Mammary epithelial cell (primary cell): ENCODE results near the gene CYP4A11.

Experiments
- EZH2 ChIP-seq: IDR thresholded peaks from 2 replicates; pipeline ENCODE4 v1.6.1; 2012; ENCODE audit warnings: low read length, inconsistent platforms, borderline replicate concordance
- TF ChIP-seq, protein P1 (sequence below), 2 donors: IDR thresholded peaks in 1 of 2; conservative IDR thresholded peaks in 1 of 2; 2 replicates each; pipeline ENCODE4 v1.5.1; 2011 to 2012; ENCODE audit warnings: inconsistent platforms in 2 of 2, low read length in 2 of 2, mild to moderate bottlenecking in 2 of 2, control low read depth in 1 of 2, low read depth in 1 of 2; ENCODE audit not compliant: insufficient read depth in 1 of 2; ENCODE audit errors: extremely low read depth in 1 of 2

DNA sequence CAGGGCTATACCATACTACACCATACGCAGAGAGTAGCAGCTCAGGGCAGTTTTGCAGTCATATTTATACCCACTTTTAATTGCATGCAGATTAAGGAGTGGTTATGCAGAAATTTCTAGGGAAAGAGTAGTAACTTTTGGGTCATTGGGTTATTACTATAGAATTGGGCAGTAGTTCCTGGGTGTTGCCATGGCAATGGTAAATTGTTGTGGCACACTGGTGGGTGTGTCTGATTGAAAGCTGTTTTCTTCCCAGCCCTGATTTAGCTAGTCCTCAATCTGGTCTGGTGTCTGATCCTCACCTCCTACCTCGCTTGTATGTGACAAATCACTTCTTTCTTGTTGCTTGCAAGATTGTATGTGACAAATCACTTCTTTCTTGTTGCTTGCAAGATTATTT is 30.5 kb downstream of the CYP4A11 start:
- TF ChIP-seq, protein P1, sequence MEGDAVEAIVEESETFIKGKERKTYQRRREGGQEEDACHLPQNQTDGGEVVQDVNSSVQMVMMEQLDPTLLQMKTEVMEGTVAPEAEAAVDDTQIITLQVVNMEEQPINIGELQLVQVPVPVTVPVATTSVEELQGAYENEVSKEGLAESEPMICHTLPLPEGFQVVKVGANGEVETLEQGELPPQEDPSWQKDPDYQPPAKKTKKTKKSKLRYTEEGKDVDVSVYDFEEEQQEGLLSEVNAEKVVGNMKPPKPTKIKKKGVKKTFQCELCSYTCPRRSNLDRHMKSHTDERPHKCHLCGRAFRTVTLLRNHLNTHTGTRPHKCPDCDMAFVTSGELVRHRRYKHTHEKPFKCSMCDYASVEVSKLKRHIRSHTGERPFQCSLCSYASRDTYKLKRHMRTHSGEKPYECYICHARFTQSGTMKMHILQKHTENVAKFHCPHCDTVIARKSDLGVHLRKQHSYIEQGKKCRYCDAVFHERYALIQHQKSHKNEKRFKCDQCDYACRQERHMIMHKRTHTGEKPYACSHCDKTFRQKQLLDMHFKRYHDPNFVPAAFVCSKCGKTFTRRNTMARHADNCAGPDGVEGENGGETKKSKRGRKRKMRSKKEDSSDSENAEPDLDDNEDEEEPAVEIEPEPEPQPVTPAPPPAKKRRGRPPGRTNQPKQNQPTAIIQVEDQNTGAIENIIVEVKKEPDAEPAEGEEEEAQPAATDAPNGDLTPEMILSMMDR (conservative IDR thresholded peaks at IDR 0.05 in 1 of 2, IDR thresholded peaks at IDR 0.05 in 1 of 2; ENCODE audit: extremely low read depth in 1 of 2, insufficient read depth in 1 of 2, low read depth in 1 of 2, low read length in 2 of 2): no peak
- TF ChIP-seq EZH2: no peak
